Measurements from ENCODE around the gene CYB5R3. TPM values are rescaled to one million over a fixed set of nuclear protein-coding genes. Genes with fewer than 3 reads are reported as not detected.
"Not testable (repeated sequence)": the region's sequence is repeated elsewhere in the genome, so short reads cannot be mapped to it uniquely, and the experiment has no call there.

The CYB5R3 gene
- total and polyA plus RNA-seq, 4 donors: 49.4 to 210 (median 134) TPM

DNA sequence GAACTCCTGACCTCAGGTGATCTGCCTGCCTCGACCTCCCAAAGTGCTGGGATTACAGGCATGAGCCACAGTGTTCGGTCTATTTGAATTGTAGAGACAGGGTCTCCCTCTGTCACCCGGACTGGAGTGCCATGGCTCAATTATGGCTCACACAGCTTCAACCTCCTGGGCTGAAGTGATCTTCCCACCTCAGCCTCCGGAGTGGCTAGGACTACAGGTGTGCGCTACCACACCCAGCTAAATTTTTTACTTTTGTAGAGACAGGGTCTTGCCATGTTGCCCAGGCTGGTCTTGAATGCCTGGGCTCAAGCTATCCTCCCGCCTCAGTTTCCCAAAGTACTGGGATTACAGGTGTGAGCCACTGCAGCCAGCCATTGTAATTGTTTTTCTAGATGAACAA, 81.2 kb downstream of the CYB5R3 start:
- not testable (repeated sequence) for H3K27me3 ChIP-seq (ENCODE audit: control insufficient read depth in 4 of 4, insufficient read depth in 4 of 4, low read length in 3 of 4); H3K4me3 ChIP-seq (ENCODE audit: low read depth in 1 of 3, low read length in 3 of 3); H3K27ac ChIP-seq (ENCODE audit: low read depth in 1 of 2, low read length in 2 of 2); H3K9ac ChIP-seq (ENCODE audit: low read depth in 1 of 2, low read length in 2 of 2); H3K9me3 ChIP-seq (ENCODE audit: control insufficient read depth in 4 of 4, low read length in 3 of 4); H3K36me3 ChIP-seq (ENCODE audit: control insufficient read depth in 4 of 4, insufficient read depth in 3 of 4, low read depth in 1 of 4, low read length in 3 of 4); DNase-seq (ENCODE audit: low spot score); H3K4me1 ChIP-seq (ENCODE audit: control insufficient read depth in 4 of 4, insufficient read depth in 4 of 4, low read length in 3 of 4)
- 74% methylated on average over 5 of the region's 6 CpGs for WGBS

Small RNAs within 50 kb of the gene (small RNA-seq; reads per million reads assigned to genes)
- not detected for gene RNU6-513P

Other genes with a start within 250 kb of the CYB5R3 start
- 1 to 10 TPM; 3.5 to 3.8 TPM for gene NFAM1, start 217.0 kb downstream of the CYB5R3 start, total RNA-seq
- 1 to 10 TPM in 1 of 2 donors, under 1 TPM in 1; 0.36 to 1.7 TPM for gene NFAM1, start 217.0 kb downstream of the CYB5R3 start, polyA plus RNA-seq
- gene RRP7A, start 129.6 kb downstream of the CYB5R3 start, total RNA-seq: 10 to 100 TPM in 1 of 2 donors, 1 to 10 TPM in 1; 9.9 to 12.1 TPM
- gene RRP7A, start 129.6 kb downstream of the CYB5R3 start, polyA plus RNA-seq: 10 to 100 TPM in 1 of 2 donors, 1 to 10 TPM in 1; 8.6 to 10.7 TPM
- gene SERHL2, start 95.4 kb downstream of the CYB5R3 start, total RNA-seq: under 1 TPM; 0.59 to 0.79 TPM
- 1 to 10 TPM in 1 of 2 donors, under 1 TPM in 1; 0.51 to 1.6 TPM for gene SERHL2, start 95.4 kb downstream of the CYB5R3 start, polyA plus RNA-seq
- 10 to 100 TPM; 18.1 to 22.5 TPM for gene POLDIP3, start 34.5 kb downstream of the CYB5R3 start, total RNA-seq
- 10 to 100 TPM; 14.6 to 18.0 TPM for gene POLDIP3, start 34.5 kb downstream of the CYB5R3 start, polyA plus RNA-seq
- under 1 TPM in 1 of 2 donors, not detected in 1; 0.84 TPM for gene ATP5MGL, start 8.8 kb downstream of the CYB5R3 start, total RNA-seq
- gene ATP5MGL, start 8.8 kb downstream of the CYB5R3 start, polyA plus RNA-seq: 1 to 10 TPM in 1 of 2 donors, not detected in 1; 1.1 TPM
- 1 to 10 TPM; 2.3 to 8.2 TPM for gene A4GALT, start 71.5 kb upstream of the CYB5R3 start, total RNA-seq
- 1 to 10 TPM; 1.6 to 1.8 TPM for gene A4GALT, start 71.5 kb upstream of the CYB5R3 start, polyA plus RNA-seq
- 10 to 100 TPM; 19.5 to 55.1 TPM for gene ARFGAP3, start 207.9 kb upstream of the CYB5R3 start, total RNA-seq
- gene ARFGAP3, start 207.9 kb upstream of the CYB5R3 start, polyA plus RNA-seq: 10 to 100 TPM; 18.2 to 35.6 TPM

Data from liver (tissue), 10 donors.